SH-SY5Y (cell line): Measurements from ENCODE around the gene KRTCAP2.

Experiments
- GATA2 ChIP-seq: IDR thresholded peaks from 2 replicates; pipeline ENCODE4 v1.6.1; 2011; ENCODE audit warnings: mild to moderate bottlenecking, low read depth, low read length
- GATA3 ChIP-seq: IDR thresholded peaks from 2 replicates; pipeline ENCODE4 v1.6.1; 2011; ENCODE audit warnings: low read depth, mild to moderate bottlenecking, low read length, moderate library complexity

- no peak for TF ChIP-seq GATA3
- no peak for TF ChIP-seq GATA2
These were observed 45.9 kb upstream of the KRTCAP2 start for GRCh38 chr1:155218854-155219591.
